Posterior vena cava (tissue), 2 donors: Measurements from ENCODE around the gene SMARCA5. TPM values are rescaled to one million over a fixed set of nuclear protein-coding genes. Genes with fewer than 3 reads are reported as not detected.

Experiments
- DNase-seq: peaks from one replicate; pipeline ENCODE4 v3.0.0-alpha.2; 2020; ENCODE audit warnings: low spot score
- intact Hi-C, 2 donors: fragments of 100-400 bp; cut with DNase I; formaldehyde crosslinking; loops; one replicate each; pipeline versions ENCODE4 v1.14.1 to v1.14.2; 2022 to 2023
- total RNA-seq, 2 donors: library from RNA; stranded (reverse); fragmentation: NEBNext Ultra II Directional; extraction: Animal tissue kit (Norgen Biotek cat#: 25700); gene quantifications; one replicate each; pipeline ENCODE4 v1.2.1, GENCODE V29; 2021
- donor health status: DM: yes; HTN: yes; CAD: no.
- donor health status: DM: yes; HTN: yes; CAD: no.

The SMARCA5 gene
- total RNA-seq, 2 donors from 2014 or later, result 34.2 to 36.6 TPM

DNA sequence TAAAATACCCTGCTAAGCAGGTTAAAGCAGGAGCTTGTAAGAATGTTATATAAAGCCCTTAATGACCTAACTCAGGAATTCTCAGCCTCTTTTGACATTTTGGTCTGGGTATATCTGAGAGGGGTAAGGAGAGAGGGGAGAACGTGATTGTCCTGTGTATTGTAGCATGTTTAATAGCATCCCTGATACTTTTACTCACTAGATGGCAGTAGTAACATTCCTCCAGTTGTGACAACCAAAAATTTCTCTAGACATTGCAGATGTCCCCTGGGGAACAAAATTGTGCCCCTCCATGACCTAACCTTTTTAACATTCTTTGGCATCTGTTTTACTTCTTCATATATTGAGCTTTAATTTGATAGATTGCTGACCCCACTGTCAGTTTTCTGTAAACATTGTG, 17.9 kb downstream of the SMARCA5 start:
- DNase-seq, result no peak
- intact Hi-C loops, result no loop called here

DNA sequence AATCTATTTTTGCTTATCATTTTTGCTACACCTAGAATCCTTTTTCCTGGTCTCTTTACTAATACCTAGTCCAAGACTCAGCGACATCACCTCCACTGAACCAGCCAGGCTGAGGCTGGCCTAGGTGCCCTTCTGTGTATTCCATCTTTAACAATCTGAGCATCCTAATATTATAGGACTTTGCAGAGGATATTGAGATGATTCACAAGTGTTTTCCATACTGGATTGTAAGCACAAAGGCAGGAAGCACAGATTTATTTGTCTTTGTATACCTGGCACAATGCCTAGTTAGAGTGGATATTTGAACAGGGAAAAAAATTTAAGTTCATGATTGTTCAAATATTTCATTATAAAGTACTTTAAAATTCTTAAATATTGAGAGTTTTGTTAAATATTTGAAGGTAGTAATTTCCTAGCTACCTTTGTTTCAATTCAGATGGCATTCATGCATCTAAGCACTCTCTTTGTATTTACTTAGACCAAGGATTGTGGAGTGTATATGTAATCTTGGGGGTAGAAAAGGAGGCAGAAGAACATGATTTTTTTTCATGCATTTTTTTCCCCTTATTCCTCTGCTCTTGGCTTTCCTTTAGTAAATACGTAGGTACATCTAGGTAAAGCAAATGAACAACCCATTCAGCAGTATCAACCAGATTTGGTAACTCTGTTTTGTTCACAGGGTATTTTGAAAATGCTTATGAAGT, 18.4 kb downstream of the SMARCA5 start:
- no peak for DNase-seq
- intact Hi-C loops, result no loop called here

- intact Hi-C loops, result no loop called here
- DNase-seq, result no peak
Measured at GRCh38 chr4:143538979-143539669, 25.6 kb downstream of the SMARCA5 start.

GRCh38 chr4:143539670-143540023, 26.1 kb downstream of the SMARCA5 start:
- intact Hi-C loops, result no loop called here
- no peak for DNase-seq

GRCh38 chr4:143549928-143550327, 36.4 kb downstream of the SMARCA5 start:
- DNase-seq, result no peak
- intact Hi-C loops, result no loop called here

DNA sequence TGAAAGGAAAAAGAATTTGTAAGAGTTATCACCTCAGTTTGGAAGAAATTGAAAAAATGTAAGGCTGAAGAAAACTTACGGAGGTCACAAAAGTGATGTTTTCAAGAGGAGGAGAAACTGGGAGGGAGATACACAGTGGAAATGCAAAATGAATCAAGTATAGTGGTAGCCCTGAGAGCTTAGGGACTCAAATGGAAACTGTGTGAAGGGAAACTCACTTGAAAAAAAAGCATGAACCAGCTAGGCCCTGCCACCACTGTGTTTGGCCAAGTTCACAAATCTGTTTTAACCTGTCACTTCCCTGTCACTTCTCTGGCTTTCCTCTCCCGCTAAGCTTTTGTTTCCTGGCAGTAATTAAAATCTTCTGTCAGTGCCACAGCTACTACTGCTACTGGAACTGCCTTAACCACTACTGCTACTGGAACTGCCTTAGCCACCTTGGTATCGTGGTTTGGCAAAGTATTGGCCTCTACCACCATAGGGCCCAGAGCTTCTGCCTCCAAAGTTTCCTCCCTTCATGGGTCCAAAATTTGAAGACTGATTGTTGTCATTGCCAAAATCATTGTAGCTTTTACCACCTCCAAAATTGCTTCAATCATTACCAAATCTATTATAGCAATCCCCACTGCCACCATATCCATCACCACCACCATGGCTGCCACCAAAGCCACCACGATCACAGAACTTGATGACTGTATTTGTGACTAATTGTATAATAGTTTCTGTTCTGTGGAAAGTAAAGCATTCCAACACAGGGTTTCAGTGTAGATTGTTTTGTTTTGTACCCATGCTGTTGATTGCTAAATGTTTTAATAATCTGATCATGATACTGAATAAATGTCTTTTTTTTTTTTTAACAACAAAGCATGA, 41.5 kb downstream of the SMARCA5 start:
- intact Hi-C loops, result no loop called here
- DNase-seq, result no peak

GRCh38 chr4:143555676-143556075, 42.2 kb downstream of the SMARCA5 start:
- intact Hi-C loops, result no loop called here
- DNase-seq, result no peak

DNA sequence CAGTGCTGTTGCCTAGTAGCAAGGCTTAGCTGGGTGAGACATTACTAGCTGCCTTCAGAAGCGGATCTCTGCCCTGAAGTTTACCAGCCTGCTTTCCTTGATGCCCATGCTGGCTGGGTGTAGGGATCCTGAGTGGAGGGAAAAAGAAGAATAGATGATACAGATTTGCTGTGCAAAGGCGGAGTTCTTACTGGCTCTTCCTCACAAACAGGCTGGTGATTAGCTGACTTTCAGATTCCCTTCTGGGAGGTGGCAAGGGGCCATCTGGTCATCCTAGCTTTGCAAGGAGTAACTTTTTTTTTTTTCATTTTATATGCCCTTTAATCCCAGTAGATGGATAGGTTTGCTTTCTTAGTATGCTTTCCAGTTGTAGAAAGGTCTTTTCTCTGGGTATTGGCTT, 44.8 kb downstream of the SMARCA5 start:
- no peak for DNase-seq
- intact Hi-C loops, result no loop called here

DNA sequence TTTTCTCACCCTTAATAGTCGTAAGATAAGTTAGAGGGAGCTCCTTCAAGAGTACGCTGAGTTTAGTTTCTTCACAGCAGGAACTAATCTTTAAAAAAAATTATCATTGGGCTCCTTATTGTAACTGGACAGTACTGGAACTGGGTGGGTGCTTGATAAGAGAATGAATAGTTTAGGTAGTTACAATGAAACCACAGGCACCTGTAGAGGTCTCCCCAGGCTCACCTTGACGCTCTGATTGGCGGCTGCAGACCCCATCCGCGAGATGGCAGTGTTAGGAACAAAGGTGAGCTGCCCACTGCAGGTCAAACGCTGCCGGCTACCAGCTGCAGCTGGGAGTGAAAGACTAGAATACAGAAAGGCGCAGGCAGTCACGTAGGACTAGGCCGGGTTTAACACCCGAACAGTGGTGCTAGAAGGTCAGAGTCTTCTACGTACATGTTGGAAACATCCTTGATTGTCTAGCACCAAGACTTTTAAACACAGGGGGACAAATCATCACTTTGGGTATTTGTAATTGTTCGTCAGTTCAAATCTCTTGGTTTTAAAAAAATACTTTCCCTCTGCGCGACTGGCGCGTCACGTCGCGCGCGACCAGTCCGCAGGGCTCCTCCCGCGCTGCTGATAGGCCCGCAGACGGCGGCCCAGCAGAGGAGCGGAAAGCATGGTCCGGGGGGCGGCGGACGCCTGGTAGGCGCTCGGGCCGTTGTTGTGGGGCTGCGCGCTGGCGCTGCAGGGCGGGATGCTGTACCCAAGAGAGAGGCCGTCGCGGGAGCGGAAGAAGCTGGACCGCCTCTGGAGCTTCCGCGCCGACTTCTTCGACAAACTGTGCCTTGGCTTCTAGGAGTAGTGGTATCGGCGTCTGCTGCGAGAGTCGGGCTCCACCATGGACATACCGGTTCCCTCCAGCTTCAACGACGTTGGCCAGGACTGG, 45.6 kb downstream of the SMARCA5 start:
- peak; percentile 89 for DNase-seq
- intact Hi-C loops, result no loop called here

- no peak for DNase-seq
- intact Hi-C loops, result no loop called here
Measured at GRCh38 chr4:143559757-143560147, 46.2 kb downstream of the SMARCA5 start.

DNA sequence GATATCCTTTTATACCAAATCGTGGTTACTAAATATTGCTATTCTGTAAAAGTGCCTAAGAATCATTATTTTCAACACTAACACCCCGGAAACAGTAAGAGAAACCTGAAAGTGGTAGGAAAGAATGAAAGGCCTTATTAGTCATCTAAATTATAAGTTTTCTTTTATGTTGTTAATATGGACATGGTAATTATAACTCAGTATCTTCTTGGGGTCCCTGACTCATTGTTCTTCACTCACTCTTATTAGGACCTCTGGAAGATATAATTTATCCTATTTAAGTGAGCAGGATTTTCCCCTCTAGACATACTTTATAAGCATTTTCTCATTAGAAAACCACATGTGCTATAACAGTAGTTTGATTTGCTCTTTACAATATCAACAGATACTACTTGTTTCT, 51.0 kb downstream of the SMARCA5 start:
- DNase-seq, result no peak

GRCh38 chr4:143575331-143575730, 61.8 kb downstream of the SMARCA5 start:
- no peak for DNase-seq
- intact Hi-C loops, result no loop called here

More for the DNA sequence above, 51.0 kb downstream of the SMARCA5 start:
- intact Hi-C loops, result no loop called here

GRCh38 chr4:143581331-143581946, 67.9 kb downstream of the SMARCA5 start:
- intact Hi-C loops, result no loop called here
- no peak for DNase-seq

GRCh38 chr4:143585548-143585947, 72.0 kb downstream of the SMARCA5 start:
- DNase-seq, result no peak
- intact Hi-C loops, result no loop called here

DNA sequence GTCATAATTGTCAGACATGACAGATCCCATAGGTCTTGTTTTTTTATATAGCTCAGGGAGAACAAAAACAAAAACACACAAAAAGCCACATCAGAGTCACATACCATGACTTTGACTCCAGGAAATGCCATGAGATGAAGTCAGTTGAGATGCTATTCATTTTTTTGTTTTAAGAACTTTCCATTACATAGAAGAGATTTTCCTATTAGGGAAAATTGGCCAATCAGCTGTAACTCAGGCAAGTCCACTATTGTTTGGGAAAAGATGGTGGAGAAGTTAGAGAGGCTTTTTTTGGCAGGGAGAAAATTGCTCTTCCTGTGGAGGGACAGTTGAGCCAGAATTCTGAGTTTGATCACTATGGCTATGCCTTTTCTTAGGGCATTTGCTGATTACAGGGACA, 72.6 kb downstream of the SMARCA5 start:
- no peak for DNase-seq
- intact Hi-C loops, result no loop called here

DNA sequence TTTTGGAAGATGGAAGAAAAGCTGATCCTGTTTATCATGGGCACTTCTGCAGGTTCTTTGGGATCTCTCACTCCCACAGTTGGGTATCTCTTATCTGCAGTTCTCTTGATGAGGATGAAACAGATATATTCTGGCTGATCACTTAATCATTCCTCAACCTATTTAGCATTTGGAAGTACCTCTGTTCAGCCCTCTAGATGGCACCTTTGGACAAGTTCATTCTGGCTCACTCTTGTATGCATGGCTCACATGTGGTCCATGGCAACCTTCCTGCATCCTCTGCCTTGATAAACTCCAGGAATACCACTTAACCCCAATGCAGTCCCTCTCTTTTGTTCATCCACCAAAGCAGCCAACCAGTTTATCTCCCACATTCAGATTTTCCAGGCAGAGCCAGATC, 74.2 kb downstream of the SMARCA5 start:
- DNase-seq, result no peak
- intact Hi-C loops, result no loop called here

DNA sequence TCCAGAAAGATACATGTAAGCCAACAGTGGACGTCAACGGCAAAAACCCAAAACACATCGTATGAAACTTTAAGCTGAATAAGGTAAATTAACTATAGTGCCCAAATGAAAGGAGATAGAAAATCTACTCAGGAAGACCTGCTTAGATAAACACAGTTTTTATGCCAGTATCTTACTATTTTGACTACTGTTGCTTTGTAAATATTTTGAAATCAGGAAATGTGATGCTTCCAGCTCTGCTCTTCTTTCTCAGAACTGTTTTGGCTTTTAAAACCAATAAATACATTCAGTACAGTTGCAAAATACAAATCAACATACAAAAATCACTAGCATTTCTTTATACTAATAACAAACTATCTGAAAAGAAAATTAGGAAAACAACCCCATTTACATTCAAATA, 83.8 kb downstream of the SMARCA5 start:
- intact Hi-C loops, result no loop called here
- no peak for DNase-seq

GRCh38 chr4:143598816-143599215, 85.3 kb downstream of the SMARCA5 start:
- intact Hi-C loops, result no loop called here
- DNase-seq, result no peak

GRCh38 chr4:143599827-143600226, 86.3 kb downstream of the SMARCA5 start:
- intact Hi-C loops, result no loop called here
- DNase-seq, result no peak
